Stimulated activated CD4-positive, alpha-beta T cell treated with anti-CD3 and anti-CD28 coated beads, Interleukin-4, amount 100 ng/mL, for 4 hours (primary cell): ENCODE measurements around the gene PCAT6.
"Not testable (repeated sequence)": the region's sequence is repeated elsewhere in the genome, so short reads cannot be mapped to it uniquely, and the experiment has no call there.

Experiments
- DNase-seq, 2 experiments: peaks; one replicate each; pipeline ENCODE4 v3.0.0-alpha.2; 2020

The PCAT6 gene

GRCh38 chr1:202807926-202808757, 2.6 kb upstream of the PCAT6 start, which contains the start of gene KDM5B:
KDM5B (minus strand) TSS chr1:202808421; CDS start chr1:202808305, 116 bp downstream.
- DNase-seq, result peak; percentile 66 to 76

DNA sequence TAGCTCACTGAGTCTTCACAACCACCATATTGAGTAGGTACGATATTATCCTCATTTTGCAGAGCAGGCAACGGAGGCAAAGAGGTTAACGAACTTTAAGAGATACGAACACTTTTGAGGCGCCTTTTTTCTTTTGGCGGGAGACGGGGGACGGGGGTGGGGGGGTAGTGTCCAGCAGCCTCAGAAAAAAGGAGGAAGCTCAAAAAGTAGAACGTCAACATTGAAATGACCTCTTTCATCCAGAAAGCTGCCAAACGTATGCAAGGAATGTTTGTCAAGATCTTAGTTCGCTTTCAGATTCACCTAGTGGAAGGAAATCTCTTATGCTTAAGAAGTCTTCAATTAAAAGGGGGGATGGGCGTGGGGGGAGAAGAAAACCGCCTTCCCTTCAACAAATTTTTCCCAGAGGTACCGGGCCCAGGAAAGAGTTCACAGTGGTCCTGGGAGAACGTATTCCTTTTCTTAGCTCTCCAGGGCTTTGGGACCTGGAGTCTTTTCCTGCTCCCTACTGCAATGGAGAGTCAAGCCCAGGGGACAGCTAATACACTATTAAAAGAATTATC, 1.1 kb upstream of the PCAT6 start:
- no peak for DNase-seq

DNA sequence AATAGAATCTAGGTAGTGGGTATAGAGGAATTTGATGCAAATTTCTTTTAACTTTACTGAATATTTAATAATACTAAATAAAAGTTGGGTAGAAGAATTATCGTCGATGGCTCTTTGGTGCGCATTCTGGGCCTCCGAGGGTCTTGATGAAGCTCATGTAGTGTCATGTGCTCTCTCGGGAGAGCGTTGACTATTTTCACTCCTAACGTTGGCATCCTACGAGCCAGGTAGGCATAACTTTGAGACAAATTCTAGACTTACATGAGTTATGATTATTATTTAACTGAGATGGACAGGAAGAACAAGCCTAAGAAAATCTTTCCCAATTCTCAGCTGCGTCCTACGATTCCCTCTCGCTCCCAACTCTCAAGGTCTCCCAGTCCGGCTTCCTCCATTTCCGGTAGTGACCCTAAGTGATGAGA, 550 bp upstream of the PCAT6 start:
- no peak for DNase-seq

DNA sequence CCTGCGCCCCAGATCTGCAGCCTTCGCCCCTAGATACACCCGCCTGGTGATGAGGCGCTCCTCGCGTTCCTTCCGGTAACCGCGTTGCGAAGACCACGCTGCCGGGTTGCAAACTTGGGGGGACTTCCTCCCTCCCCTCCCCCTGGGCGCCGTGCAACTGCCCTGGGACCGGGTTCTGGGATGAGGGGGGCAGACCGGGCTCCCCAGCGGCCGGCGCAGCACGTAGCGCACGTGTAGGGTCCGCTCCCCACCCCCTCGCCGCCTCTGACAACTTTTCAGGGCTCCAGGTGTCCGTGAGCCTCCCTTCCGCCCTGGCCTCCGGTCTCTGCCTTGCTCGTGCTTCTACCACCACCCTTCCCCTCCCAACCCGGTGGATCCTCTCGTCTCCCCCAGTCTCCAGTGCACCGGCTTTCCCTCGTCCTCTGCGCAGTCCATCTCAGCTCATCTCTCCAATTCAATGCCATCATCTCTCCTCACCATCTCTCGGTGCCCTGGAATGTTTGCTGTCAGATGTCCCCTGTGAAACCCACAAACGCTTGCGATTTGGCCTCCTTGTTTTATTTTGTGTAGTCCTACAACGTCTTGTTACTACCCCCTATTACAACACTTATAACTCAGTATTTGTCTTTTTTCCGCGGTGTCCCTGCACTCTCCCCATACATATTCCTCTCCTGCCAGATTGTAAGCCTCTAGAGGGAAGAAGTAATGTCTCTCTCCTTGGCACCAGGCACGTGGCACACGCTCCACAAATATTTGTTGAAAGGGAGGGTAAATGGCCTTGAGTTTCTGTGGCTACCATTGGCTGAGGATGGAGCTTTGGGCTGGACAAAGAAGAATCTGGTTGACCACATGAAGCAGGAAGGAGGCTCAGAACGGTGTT, 782 bp downstream of the PCAT6 start:
- DNase-seq, result peak in 1 of 2 experiments; percentile 10

DNA sequence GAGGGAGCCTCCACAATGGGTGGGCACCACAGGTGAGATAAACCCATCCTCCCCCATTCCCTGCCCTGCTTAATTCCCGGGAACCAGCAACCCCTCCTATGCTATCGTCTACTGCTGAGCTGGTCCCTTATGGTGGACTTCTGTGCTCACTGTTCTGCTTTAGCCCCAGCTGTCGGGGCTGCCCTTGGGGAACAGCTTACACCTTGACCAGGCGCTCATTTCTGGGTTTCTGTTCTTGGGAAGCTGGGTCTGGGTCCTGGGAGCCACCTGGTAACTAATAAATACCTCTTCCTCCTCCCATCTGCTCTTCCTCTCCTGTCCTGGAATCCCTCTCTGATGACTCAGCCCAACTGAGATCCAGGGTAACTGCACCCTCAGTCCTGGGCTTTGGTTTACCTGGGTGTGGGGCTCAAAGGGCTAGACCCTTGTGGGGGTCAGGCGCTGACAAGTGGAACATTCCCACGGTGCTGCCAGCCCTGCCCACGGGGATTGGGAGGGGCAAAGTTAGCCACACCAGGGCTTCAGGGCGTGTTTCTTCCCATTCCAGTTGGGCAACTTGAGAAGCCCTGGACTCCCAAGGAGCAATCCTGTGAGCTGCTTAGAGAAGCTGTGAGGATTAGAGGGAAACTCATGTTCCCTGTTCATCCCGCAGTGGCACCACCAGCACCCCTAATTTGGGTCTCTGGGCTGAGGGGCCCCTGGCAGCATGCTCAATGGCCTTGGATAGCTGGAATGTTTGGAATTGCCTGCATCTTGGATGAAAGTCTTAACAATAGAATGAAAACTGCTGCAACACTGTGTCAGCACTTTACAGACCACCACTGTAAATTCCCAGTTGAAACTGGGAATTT, 1.6 kb downstream of the PCAT6 start:
- no peak for DNase-seq

GRCh38 chr1:202815120-202815519, 4.4 kb downstream of the PCAT6 start:
- no peak for DNase-seq

GRCh38 chr1:202818819-202819218, 8.1 kb downstream of the PCAT6 start:
- no peak for DNase-seq

- no peak for DNase-seq
Measured at GRCh38 chr1:202821467-202821866, 10.7 kb downstream of the PCAT6 start.

DNA sequence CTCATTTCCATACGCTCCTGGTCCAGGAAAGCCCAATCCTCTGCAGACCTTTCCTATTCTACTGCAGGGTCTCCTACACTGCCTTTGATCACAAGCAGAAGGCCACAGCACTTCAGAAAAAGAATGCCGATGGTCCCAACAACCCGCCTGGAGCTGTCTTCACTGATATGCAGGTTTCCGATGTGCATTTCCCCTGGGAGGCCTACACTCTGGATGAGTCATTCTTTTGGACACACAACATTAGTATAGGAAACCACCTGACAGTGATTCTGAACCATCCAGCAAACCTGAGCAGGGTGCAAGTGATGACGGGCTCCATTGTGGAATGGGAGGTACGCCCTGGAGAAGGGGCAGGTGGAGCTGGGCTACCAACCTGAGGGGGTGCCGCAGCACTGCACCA, 15.0 kb downstream of the PCAT6 start:
- no peak for DNase-seq

DNA sequence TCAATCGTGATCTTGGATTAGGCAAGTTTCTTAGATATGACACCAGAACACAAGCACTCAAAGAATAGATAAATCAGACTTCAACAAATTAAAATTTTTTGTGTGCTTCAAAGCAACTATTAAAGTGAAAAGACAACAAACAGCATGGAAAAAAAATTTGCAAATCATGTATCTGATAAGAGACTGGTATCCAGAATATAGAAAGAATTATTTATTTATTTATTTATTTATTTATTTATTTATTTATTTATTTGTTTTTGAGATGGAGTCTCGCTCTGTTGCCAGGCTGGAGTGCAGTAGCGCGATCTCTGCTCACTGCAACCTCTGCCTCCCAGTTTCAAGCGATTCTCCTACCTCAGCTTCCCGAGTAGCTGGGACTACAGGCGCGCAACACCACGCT, 18.5 kb downstream of the PCAT6 start:
- not testable (repeated sequence) for DNase-seq

DNA sequence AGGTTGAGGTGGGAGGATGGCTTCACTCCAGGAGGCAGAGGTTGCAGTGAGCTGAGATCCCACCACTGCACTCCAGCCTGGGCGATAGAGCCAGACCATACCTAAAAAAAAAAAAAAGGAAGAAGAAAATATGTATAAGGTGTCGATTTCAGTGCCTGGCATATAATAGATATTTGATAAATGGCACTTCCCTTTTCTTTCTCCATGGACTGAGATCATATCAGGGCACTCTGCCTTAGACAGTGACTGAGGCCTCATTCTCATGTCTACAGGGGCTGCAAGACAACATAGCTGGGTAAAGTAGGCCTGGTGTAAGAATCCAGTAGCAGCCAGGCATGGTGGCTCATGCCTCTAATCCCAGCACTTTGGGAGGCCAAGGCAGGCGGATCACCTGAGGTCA, 21.2 kb downstream of the PCAT6 start:
- DNase-seq, result no peak

DNA sequence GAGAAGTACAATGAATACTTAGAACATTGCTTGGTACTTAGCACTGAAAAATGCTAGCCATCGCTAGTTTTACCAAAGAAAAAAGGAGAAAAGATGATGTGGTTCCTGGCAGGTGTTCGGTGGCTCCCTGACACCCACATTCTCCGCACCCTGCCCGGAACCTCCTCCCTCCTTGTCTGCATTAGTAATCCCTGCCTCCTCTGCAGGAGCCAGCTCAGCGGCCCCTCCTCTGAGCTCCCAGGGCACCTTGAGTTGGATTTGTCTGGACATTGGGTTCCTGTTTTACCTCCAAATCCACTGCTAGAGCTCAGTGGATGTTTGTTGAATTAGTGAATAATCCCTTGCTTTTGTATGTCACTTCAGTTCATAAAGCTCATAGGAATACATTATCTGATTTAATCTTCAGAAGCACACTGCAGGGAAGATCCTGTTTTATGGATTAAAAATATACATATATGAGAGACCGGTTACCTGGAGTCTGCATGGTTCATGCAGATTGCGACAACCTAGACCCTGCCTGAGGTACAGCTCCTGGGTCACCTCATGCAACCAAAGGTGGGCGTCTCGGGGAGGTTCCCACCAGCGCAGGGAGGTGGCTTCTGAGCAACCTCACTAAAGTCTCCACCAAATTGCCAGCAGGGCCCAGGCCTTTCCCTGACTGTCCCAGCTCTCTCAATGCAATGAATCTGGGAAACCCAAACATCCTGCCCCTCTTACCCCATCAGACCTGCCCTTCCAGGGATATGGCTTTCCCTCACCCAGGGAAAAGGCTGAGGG, 24.2 kb downstream of the PCAT6 start:
- peak; percentile 7 to 8 for DNase-seq

- no peak for DNase-seq
Measured at GRCh38 chr1:202835548-202836072, 24.9 kb downstream of the PCAT6 start.

GRCh38 chr1:202836623-202837403, 26.1 kb downstream of the PCAT6 start:
- no peak for DNase-seq

- no peak for DNase-seq
Measured at GRCh38 chr1:202837746-202838262, 27.1 kb downstream of the PCAT6 start.

GRCh38 chr1:202843081-202843480, 32.3 kb downstream of the PCAT6 start:
- DNase-seq, result no peak

- no peak for DNase-seq
Measured at GRCh38 chr1:202844259-202844658, 33.5 kb downstream of the PCAT6 start.

DNA sequence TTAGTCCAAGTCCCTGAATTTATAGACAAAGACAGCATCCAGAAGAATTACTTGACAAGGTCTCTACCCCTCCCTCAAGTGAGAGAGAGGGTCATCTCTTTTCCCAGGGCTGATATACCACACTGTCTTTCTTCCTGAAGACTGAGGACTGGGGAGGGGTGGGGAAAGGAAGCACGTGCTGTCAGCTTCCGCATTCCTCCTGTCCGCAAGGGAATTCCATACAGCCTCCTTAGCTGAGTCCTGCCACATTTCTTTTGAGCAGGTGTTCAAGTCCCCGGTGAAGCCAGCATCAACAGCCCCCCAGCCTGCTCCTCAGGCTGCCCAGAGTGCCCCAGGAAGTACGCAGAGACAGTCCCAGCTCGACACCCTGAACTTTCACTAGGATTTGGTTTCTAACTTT, 34.2 kb downstream of the PCAT6 start:
- DNase-seq, result no peak

DNA sequence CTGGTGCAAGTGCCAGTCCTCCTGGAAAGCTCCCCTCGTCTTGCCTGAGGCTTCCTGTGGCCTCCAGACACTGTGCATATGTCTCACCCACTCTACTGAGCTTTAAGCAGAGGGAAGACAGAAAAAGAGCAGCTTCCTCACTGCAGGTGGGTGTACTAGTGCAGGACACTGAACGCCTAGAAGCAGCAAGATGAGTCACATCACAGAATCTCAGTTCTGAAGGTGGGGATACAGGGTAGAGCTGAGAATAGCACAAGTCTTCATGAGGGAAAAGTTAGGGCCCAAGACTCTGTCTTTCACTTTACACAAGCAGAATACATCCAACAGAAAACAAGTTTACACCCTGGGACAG, 37.4 kb downstream of the PCAT6 start:
- DNase-seq, result no peak

- no peak for DNase-seq
Measured at GRCh38 chr1:202850593-202851362, 40.0 kb downstream of the PCAT6 start.
